ENCODE measurements around the gene ADAP1. TPM values are rescaled to one million over a fixed set of nuclear protein-coding genes. Genes with fewer than 3 reads are reported as not detected.

Gene ADAP1
- polyA plus RNA-seq, 1 donor (not counting 4 experiments of a cell fraction or from before 2014, with no cell fraction given): 4.3 TPM

DNA sequence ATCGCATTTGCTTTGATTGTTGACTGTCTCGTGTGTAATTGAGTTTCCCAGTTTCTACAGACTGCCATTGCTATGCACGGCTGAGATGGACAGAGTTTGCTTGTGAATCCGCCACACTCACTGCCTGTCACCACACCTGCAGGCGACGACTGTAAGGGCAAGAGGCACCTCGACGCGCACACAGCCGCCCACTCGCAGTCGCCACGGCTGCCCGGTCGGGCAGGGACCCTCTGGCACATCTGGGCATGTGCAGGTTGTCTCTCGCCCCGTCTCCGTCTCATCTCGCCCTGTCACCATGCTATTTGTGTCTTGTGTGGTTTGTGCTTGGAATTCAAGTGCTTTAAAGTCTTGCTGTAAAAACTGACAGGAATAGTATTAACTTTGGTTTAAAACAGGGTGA is 104.7 kb downstream of the ADAP1 start:
- FAIRE-seq (no peak), DNase-seq (ENCODE audit: low read depth, low spot score) (no peak)
- dilution Hi-C loops (cut with MboI; ENCODE audit: extremely low pct_ligation_motif_present, low sequenced_read_pairs): no loop called here
- no peaks in the 10 kb centered on the region for H4K20me1 ChIP-seq (ENCODE audit: control insufficient read depth, extremely low read depth, insufficient read depth, low read length)
- H3K9me1 ChIP-seq (ENCODE audit: control insufficient read depth, extremely low read depth, insufficient read depth, low read length): no peaks in the 10 kb centered on the region
- no peak overlapping the region for H3K4me2 ChIP-seq (ENCODE audit: control insufficient read depth, extremely low read depth, insufficient read depth, low read depth, low read length)
- peaks cover 13% of the 10 kb centered on the region for H3K79me2 ChIP-seq (ENCODE audit: control insufficient read depth, insufficient read depth, low read length)
- no peaks in the 10 kb centered on the region for H3K4me1 ChIP-seq (ENCODE audit: control insufficient read depth, extremely low read depth, insufficient read depth, low read length)
- no peaks in the 10 kb centered on the region for H3K27me3 ChIP-seq (ENCODE audit: control insufficient read depth, extremely low read depth, insufficient read depth, low read length)
- no peak overlapping the region for H2AFZ ChIP-seq (ENCODE audit: control insufficient read depth, low read length)
- no peaks in the 10 kb centered on the region for H3K9me3 ChIP-seq (ENCODE audit: control insufficient read depth, low read depth, low read length)
- no peak overlapping the region for H3K4me3 ChIP-seq (ENCODE audit: control insufficient read depth in 2 of 3, extremely low read depth in 1 of 3, insufficient read depth in 2 of 3, low read depth in 1 of 3, low read length in 3 of 3)
- no peak overlapping the region for H3K27ac ChIP-seq (ENCODE audit: control insufficient read depth, insufficient read depth, low read length)
- TF ChIP-seq, protein P1, sequence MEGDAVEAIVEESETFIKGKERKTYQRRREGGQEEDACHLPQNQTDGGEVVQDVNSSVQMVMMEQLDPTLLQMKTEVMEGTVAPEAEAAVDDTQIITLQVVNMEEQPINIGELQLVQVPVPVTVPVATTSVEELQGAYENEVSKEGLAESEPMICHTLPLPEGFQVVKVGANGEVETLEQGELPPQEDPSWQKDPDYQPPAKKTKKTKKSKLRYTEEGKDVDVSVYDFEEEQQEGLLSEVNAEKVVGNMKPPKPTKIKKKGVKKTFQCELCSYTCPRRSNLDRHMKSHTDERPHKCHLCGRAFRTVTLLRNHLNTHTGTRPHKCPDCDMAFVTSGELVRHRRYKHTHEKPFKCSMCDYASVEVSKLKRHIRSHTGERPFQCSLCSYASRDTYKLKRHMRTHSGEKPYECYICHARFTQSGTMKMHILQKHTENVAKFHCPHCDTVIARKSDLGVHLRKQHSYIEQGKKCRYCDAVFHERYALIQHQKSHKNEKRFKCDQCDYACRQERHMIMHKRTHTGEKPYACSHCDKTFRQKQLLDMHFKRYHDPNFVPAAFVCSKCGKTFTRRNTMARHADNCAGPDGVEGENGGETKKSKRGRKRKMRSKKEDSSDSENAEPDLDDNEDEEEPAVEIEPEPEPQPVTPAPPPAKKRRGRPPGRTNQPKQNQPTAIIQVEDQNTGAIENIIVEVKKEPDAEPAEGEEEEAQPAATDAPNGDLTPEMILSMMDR (optimal IDR thresholded peaks at IDR 0.05 in 1 of 3, IDR thresholded peaks at IDR 0.05 in 1 of 3, conservative IDR thresholded peaks at IDR 0.05 in 1 of 3; ENCODE audit: extremely low read depth in 1 of 3, insufficient read depth in 2 of 3, low read length in 3 of 3): no peak
- no peak for TF ChIP-seq EZH2 (IDR thresholded peaks at IDR 0.05; ENCODE audit: low read length)
- H3K9ac ChIP-seq (ENCODE audit: control insufficient read depth, extremely low read depth, insufficient read depth, low read length): no peak overlapping the region
- peaks cover 21 to 36% of the 10 kb centered on the region in 2 experiments for H3K36me3 ChIP-seq (ENCODE audit: control insufficient read depth in 2 of 2, extremely low read depth in 1 of 2, insufficient read depth in 2 of 2, low read length in 2 of 2)

DNA sequence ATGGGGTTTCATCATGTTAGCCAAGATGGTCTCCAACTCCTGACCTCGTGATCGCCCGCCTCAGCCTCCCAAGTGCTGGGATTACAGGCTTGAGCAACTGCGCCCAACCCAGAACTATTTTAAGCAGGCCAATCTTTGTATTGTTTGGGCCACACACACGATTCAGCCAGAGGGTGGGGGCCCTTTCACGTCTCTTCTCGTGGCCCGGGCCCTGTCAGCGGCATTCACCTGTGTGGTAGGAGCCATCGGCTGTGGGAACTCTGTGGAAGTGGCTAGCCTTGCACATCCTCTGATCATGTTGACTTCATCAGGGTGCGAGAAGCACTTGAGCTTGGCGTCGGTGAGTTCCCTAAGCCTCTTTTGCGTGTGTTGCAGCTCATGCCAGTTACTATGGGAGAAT is 105.3 kb downstream of the ADAP1 start:
- Histone ChIP-seq H4K20me1 (ENCODE audit: control insufficient read depth, extremely low read depth, insufficient read depth, low read length) (no peaks in the 10 kb centered on the region), H3K79me2 (ENCODE audit: control insufficient read depth, insufficient read depth, low read length) (peaks cover 19% of the 10 kb centered on the region), H3K9me3 (ENCODE audit: control insufficient read depth, low read depth, low read length) (no peaks in the 10 kb centered on the region), H3K27me3 (ENCODE audit: control insufficient read depth, extremely low read depth, insufficient read depth, low read length) (no peaks in the 10 kb centered on the region), H3K4me1 (ENCODE audit: control insufficient read depth, extremely low read depth, insufficient read depth, low read length) (no peaks in the 10 kb centered on the region), H3K4me2 (ENCODE audit: control insufficient read depth, extremely low read depth, insufficient read depth, low read depth, low read length) (no peak overlapping the region), H3K27ac (ENCODE audit: control insufficient read depth, insufficient read depth, low read length) (no peak overlapping the region), H3K36me3 (ENCODE audit: control insufficient read depth in 2 of 2, extremely low read depth in 1 of 2, insufficient read depth in 2 of 2, low read length in 2 of 2) (peaks cover 25 to 39% of the 10 kb centered on the region in 2 experiments), H2AFZ (ENCODE audit: control insufficient read depth, low read length) (no peak overlapping the region), H3K9ac (ENCODE audit: control insufficient read depth, extremely low read depth, insufficient read depth, low read length) (no peak overlapping the region), H3K9me1 (ENCODE audit: control insufficient read depth, extremely low read depth, insufficient read depth, low read length) (no peaks in the 10 kb centered on the region), H3K4me3 (ENCODE audit: control insufficient read depth in 2 of 3, extremely low read depth in 1 of 3, insufficient read depth in 2 of 3, low read depth in 1 of 3, low read length in 3 of 3) (no peak overlapping the region)
- TF ChIP-seq, protein P1 (optimal IDR thresholded peaks at IDR 0.05 in 1 of 3, IDR thresholded peaks at IDR 0.05 in 1 of 3, conservative IDR thresholded peaks at IDR 0.05 in 1 of 3; ENCODE audit: extremely low read depth in 1 of 3, insufficient read depth in 2 of 3, low read length in 3 of 3): no peak
- TF ChIP-seq EZH2 (IDR thresholded peaks at IDR 0.05; ENCODE audit: low read length): no peak
- no peak for DNase-seq (ENCODE audit: low read depth, low spot score)
- dilution Hi-C loops (cut with MboI; ENCODE audit: extremely low pct_ligation_motif_present, low sequenced_read_pairs): no loop called here
- FAIRE-seq: no peak

Other genes starting within 250 kb of the ADAP1 start
- gene DNAAF5, start 228.0 kb downstream of the ADAP1 start, polyA plus RNA-seq: 10.1 to 33.5 TPM (median 16.3 TPM) in 3 replicates
- 10.2 to 14.2 TPM (median 10.8 TPM) in 3 replicates for gene PRKAR1B, start 227.4 kb downstream of the ADAP1 start, polyA plus RNA-seq
- 164 to 176 TPM (median 166 TPM) in 3 replicates for gene SUN1, start 122.2 kb downstream of the ADAP1 start, polyA plus RNA-seq
- 21.1 to 32.0 TPM (median 22.9 TPM) in 3 replicates for gene GET4, start 78.1 kb downstream of the ADAP1 start, polyA plus RNA-seq
- gene COX19, start 20.9 kb upstream of the ADAP1 start, polyA plus RNA-seq: 4.7 to 6.3 TPM (median 6.2 TPM) in 3 replicates
- gene CYP2W1, start 28.5 kb upstream of the ADAP1 start, polyA plus RNA-seq: 0.05 to 0.58 TPM (median 0.09 TPM) in 3 replicates
- 0.13 to 0.24 TPM (median 0.15 TPM) in 3 replicates for gene GPR146, start 89.9 kb upstream of the ADAP1 start, polyA plus RNA-seq
- gene GPER1, start 133.4 kb upstream of the ADAP1 start, polyA plus RNA-seq: 0.05 to 0.21 TPM (median 0.08 TPM) in 3 replicates
- gene ZFAND2A, start 205.5 kb upstream of the ADAP1 start, polyA plus RNA-seq: 25.5 to 31.1 TPM (median 27.5 TPM) in 3 replicates

All from keratinocyte (primary cell).